HCT116 (cell line): ENCODE data around the gene DLG4. TPM values are rescaled to one million over a fixed set of nuclear protein-coding genes. Genes with fewer than 3 reads are reported as not detected.

Experiments
- ATAC-seq: fragments of 200-7000 bp; cut with Tn5 transposase; 2 replicates; pipeline ENCODE4 v1.9.1; 2020; ENCODE audit warnings: mild to moderate bottlenecking, moderate library complexity
- BruUV-seq: library from RNA; stranded (reverse); fragments of 400-500 nt; replicated peaks from 2 replicates; lab custom pipeline; 2021; lab: Mats Ljungman, UMichigan
- CTCF ChIA-PET: fragments of 300-600 bp; sonication (Branson Sonifier 250); formaldehyde crosslinking; loops from one replicate; lab custom pipeline; 2021; ENCODE audit warnings: antibody characterized with exemption; lab: Charles Lee
- POLR2A ChIA-PET: fragments of 300-600, 350-600 bp; sonication (Branson Sonifier 250); formaldehyde crosslinking; loops from one replicate; lab custom pipeline; 2021; ENCODE audit warnings: antibody characterized with exemption; lab: Charles Lee
- RAD21 ChIA-PET, 2 experiments: fragments of 300-600 bp; sonication (Branson Sonifier 250); formaldehyde crosslinking; loops; one replicate each; lab custom pipeline; 2023; ENCODE audit warnings: low total read pairs in 2 of 2; ENCODE audit not compliant: uncharacterized antibody in 2 of 2, unreplicated experiment in 2 of 2, low non-redundant PET in 1 of 2; lab: Charles Lee
- DNase-seq: peaks from one replicate; pipeline ENCODE4 v3.0.0-alpha.2; 2010; ENCODE audit warnings: low read depth, low spot score
- H2AFZ ChIP-seq: fragments of 200-600 bp; shearing (Covaris generic), sonication (generic); 2 replicates; pipeline ENCODE4 v1.6.1; 2017; ENCODE audit warnings: low read depth, mixed run types, mixed read lengths, antibody characterized with exemption, low read length; ENCODE audit not compliant: poor library complexity, severe bottlenecking
- H3K27ac ChIP-seq: 2 replicates; pipeline ENCODE4 v1.5.1; 2012; ENCODE audit warnings: low read depth, low read length
- H3K27me3 ChIP-seq: fragments of 200-600 bp; sonication (generic); 2 replicates; pipeline ENCODE4 v1.6.1; 2016; ENCODE audit warnings: mixed run types, low read length, mixed read lengths; ENCODE audit not compliant: insufficient read depth
- H3K36me3 ChIP-seq, 2 experiments: fragments of 200-500 bp in 1 of 2; fragments of 200-600 bp in 1 of 2; sonication (Bioruptor generic) in 1 of 2; sonication (generic) in 1 of 2; 2 replicates each; pipeline versions ENCODE4 v1.5.1 to v1.6.1; 2014 to 2016; ENCODE audit warnings: low read length in 2 of 2, inconsistent platforms in 1 of 2, mixed read lengths in 1 of 2, mixed run types in 1 of 2; ENCODE audit not compliant: insufficient read depth in 2 of 2, control insufficient read depth in 1 of 2
- H3K4me1 ChIP-seq, 2 experiments: fragments of 200-600 bp in 1 of 2; sonication (generic) in 1 of 2; 2 replicates each; pipeline versions ENCODE4 v1.5.1 to v1.6.1; 2012 to 2017; ENCODE audit warnings: low read length in 2 of 2, inconsistent platforms in 1 of 2, mild to moderate bottlenecking in 1 of 2, mixed read lengths in 1 of 2, mixed run types in 1 of 2, moderate library complexity in 1 of 2; ENCODE audit not compliant: insufficient read depth in 2 of 2, control insufficient read depth in 1 of 2
- H3K4me2 ChIP-seq: fragments of 200-600 bp; sonication (generic); 2 replicates; pipeline ENCODE4 v1.6.1; 2017; ENCODE audit warnings: mixed run types, low read length, mixed read lengths
- H3K4me3 ChIP-seq, 2 experiments: fragments of 200-600 bp in 1 of 2; sonication (generic) in 1 of 2; replicated peaks in 1 of 2; 2 replicates each; pipeline ENCODE4 v1.5.1; 2011 to 2016; ENCODE audit warnings: low read length in 2 of 2, control low read depth in 1 of 2, low read depth in 1 of 2, mild to moderate bottlenecking in 1 of 2, mixed read lengths in 1 of 2, mixed run types in 1 of 2
- H3K79me2 ChIP-seq: fragments of 200-600 bp; sonication (generic); 2 replicates; pipeline ENCODE4 v1.6.1; 2017; ENCODE audit warnings: mild to moderate bottlenecking, mixed run types, low read length, moderate library complexity, mixed read lengths; ENCODE audit not compliant: insufficient read depth
- H3K9ac ChIP-seq: fragments of 200-600 bp; sonication (generic); 2 replicates; pipeline ENCODE4 v1.6.1; 2016; ENCODE audit warnings: low read length, mixed read lengths
- H3K9me2 ChIP-seq: fragments of 200-600 bp; sonication (generic), shearing (Covaris generic); 2 replicates; pipeline ENCODE4 v1.6.1; 2017; ENCODE audit warnings: mixed run types, mild to moderate bottlenecking, moderate library complexity; ENCODE audit not compliant: insufficient read depth
- H3K9me3 ChIP-seq, 2 experiments: fragments of 200-500 bp in 1 of 2; fragments of 200-600 bp in 1 of 2; sonication (Bioruptor generic) in 1 of 2; sonication (generic) in 1 of 2; 2 replicates each; pipeline ENCODE4 v1.6.1; 2014 to 2017; ENCODE audit warnings: low read length in 2 of 2, mixed read lengths in 2 of 2, inconsistent platforms in 1 of 2, low read depth in 1 of 2, mild to moderate bottlenecking in 1 of 2, mixed run types in 1 of 2, moderate library complexity in 1 of 2; ENCODE audit not compliant: control insufficient read depth in 1 of 2, insufficient read depth in 1 of 2
- H4K20me1 ChIP-seq: fragments of 200-600 bp; sonication (generic), shearing (Covaris generic); 2 replicates; pipeline ENCODE4 v1.6.1; 2017; ENCODE audit warnings: mixed run types, mild to moderate bottlenecking, moderate library complexity; ENCODE audit not compliant: insufficient read depth
- ELF1 ChIP-seq: IDR thresholded peaks from 2 replicates; pipeline ENCODE4 v1.6.1; 2012; ENCODE audit warnings: low read depth, borderline replicate concordance
- EZH2 ChIP-seq: fragments of 200-600 bp; sonication (generic); IDR thresholded peaks from 2 replicates; pipeline ENCODE4 v1.6.1; 2017; ENCODE audit warnings: antibody characterized with exemption, mixed run types
- EZH2phosphoT487 ChIP-seq: fragments of 200-600 bp; IDR thresholded peaks from 2 replicates; pipeline ENCODE4 v1.6.1; 2018; ENCODE audit warnings: antibody characterized with exemption, borderline replicate concordance
- FOSL1 ChIP-seq: IDR thresholded peaks from 2 replicates; pipeline ENCODE4 v1.6.1; 2012; ENCODE audit warnings: low read depth
- JUND ChIP-seq: IDR thresholded peaks from 2 replicates; pipeline ENCODE4 v1.6.1; 2012
- MAX ChIP-seq: IDR thresholded peaks from 2 replicates; pipeline ENCODE4 v1.6.1; 2012
- POLR2A ChIP-seq: IDR thresholded peaks from 2 replicates; pipeline ENCODE4 v1.7.0; 2011; ENCODE audit warnings: borderline replicate concordance; ENCODE audit not compliant: insufficient read depth, insufficient read length; ENCODE audit errors: extremely low read depth
- POLR2AphosphoS5 ChIP-seq: IDR thresholded peaks from 2 replicates; pipeline ENCODE4 v1.6.1; 2011; ENCODE audit warnings: mild to moderate bottlenecking, low read depth, low read length, moderate library complexity
- RAD21 ChIP-seq: IDR thresholded peaks from 2 replicates; pipeline ENCODE4 v1.6.1; 2012; ENCODE audit warnings: low read depth, mild to moderate bottlenecking
- REST ChIP-seq: IDR thresholded peaks from 2 replicates; pipeline ENCODE4 v1.6.1; 2012; ENCODE audit warnings: low read depth
- SIN3A ChIP-seq: IDR thresholded peaks from 2 replicates; pipeline ENCODE4 v1.6.1; 2012; ENCODE audit warnings: low read depth
- SP1 ChIP-seq: IDR thresholded peaks from 2 replicates; pipeline ENCODE4 v1.6.1; 2012; ENCODE audit warnings: low read depth
- SRF ChIP-seq: IDR thresholded peaks from 2 replicates; pipeline ENCODE4 v1.6.1; 2012; ENCODE audit warnings: low read depth
- TCF7L2 ChIP-seq: IDR thresholded peaks from 2 replicates; pipeline ENCODE4 v1.7.0; 2011; ENCODE audit warnings: borderline replicate concordance, inconsistent platforms; ENCODE audit not compliant: insufficient read depth, insufficient read length; ENCODE audit errors: extremely low read depth
- YY1 ChIP-seq: IDR thresholded peaks from 2 replicates; pipeline ENCODE4 v1.6.1; 2011; ENCODE audit warnings: low read length, low read depth, moderate library complexity, mild to moderate bottlenecking; ENCODE audit not compliant: insufficient replicate concordance; ENCODE audit errors: extremely low read depth
- ZBTB33 ChIP-seq: IDR thresholded peaks from 2 replicates; pipeline ENCODE4 v1.6.1; 2011; ENCODE audit warnings: mild to moderate bottlenecking, low read length, moderate library complexity; ENCODE audit not compliant: insufficient replicate concordance; ENCODE audit errors: extremely low read depth
- ZFX ChIP-seq: fragments of 450-650 bp; IDR thresholded peaks from 2 replicates; pipeline ENCODE4 v1.6.1; 2017
- ZNF274 ChIP-seq: fragments of 200-500 bp; sonication (Bioruptor generic); IDR thresholded peaks from 2 replicates; pipeline ENCODE4 v1.6.1; 2014; ENCODE audit warnings: mild to moderate bottlenecking, low read depth, low read length, inconsistent platforms
- intact Hi-C: fragments of 100-400 bp; cut with micrococcal nuclease; formaldehyde crosslinking; loops from 2 replicates; pipeline ENCODE4 v1.10.0; 2022
- total RNA-seq: library from RNA; stranded (reverse); gene quantifications from one replicate; pipeline ENCODE4 v1.2.1, GENCODE V29; 2021; ENCODE audit not compliant: unreplicated experiment

The DLG4 gene
- total RNA-seq, 1 experiment from 2014 or later = 15.0 TPM

GRCh38 chr17:7141824-7142223, 77.8 kb downstream of the DLG4 start:
- Histone ChIP-seq H3K9me2 (no peaks in the 10 kb centered on the region), H3K79me2 (no peaks in the 10 kb centered on the region), H4K20me1 (no peaks in the 10 kb centered on the region), H3K27me3 (no peaks in the 10 kb centered on the region), H3K9ac (no peak overlapping the region), H3K4me1 (peaks cover 13 to 17% of the 10 kb centered on the region in 2 experiments), H3K27ac (no peak overlapping the region), H2AFZ (peak overlapping the region; percentile 78), H3K9me3 (no peaks in the 10 kb centered on the region), H3K36me3 (no peaks in the 10 kb centered on the region), H3K4me3 (no peak overlapping the region), H3K4me2 (peak overlapping the region; percentile 36)
- RAD21 ChIA-PET = no interaction called here
- POLR2A ChIA-PET = no interaction called here
- intact Hi-C loops = no loop called here
- ATAC-seq (no peak), DNase-seq (no peak)
- BruUV-seq = no TSS peak
- CTCF ChIA-PET = no interaction called here
- TF ChIP-seq RAD21 (no peak), MAX (no peak), ZBTB33 (no peak), EZH2 (no peak), ZNF274 (no peak), SIN3A (no peak), FOSL1 (no peak), POLR2AphosphoS5 (no peak), POLR2A (no peak), REST (no peak), EZH2phosphoT487 (no peak), JUND (no peak), SRF (no peak), YY1 (no peak), TCF7L2 (no peak), ZFX (no peak), SP1 (no peak), ELF1 (no peak)
